Psoas muscle (tissue), 8 donors: ENCODE results near the gene FBXW2. TPM values are rescaled to one million over a fixed set of nuclear protein-coding genes. Genes with fewer than 3 reads are reported as not detected.

Experiments
- ATAC-seq, 4 donors: fragments of 200-7000 bp; cut with Tn5 transposase; one replicate each; pipeline ENCODE4 v1.9.1; 2020; ENCODE audit warnings: moderate library complexity in 3 of 4, mild to moderate bottlenecking in 2 of 4
- DNase-seq, 2 donors: peaks; one replicate each; pipeline ENCODE4 v3.0.0-alpha.2; 2020
- H3K27ac ChIP-seq: fragments of 200-600 bp; one replicate; pipeline ENCODE4 v1.8.0; 2022
- H3K27me3 ChIP-seq, 3 donors: fragments of 200-600 bp in 1 of 3; one replicate each; pipeline versions ENCODE4 v1.6.1 to v1.8.0; 2013 to 2022; ENCODE audit warnings: low read length in 2 of 3, mild to moderate bottlenecking in 2 of 3, moderate library complexity in 1 of 3; ENCODE audit not compliant: insufficient read depth in 3 of 3
- H3K36me3 ChIP-seq, 2 donors: fragments of 200-600 bp in 1 of 2; one replicate each; pipeline versions ENCODE4 v1.6.1 to v1.8.0; 2013 to 2022; ENCODE audit warnings: low read depth in 1 of 2, mild to moderate bottlenecking in 1 of 2, moderate library complexity in 1 of 2; ENCODE audit not compliant: insufficient read depth in 1 of 2
- H3K4me1 ChIP-seq: fragments of 200-600 bp; one replicate; pipeline ENCODE4 v1.8.0; 2022
- H3K4me3 ChIP-seq: fragments of 200-600 bp; one replicate; pipeline ENCODE4 v1.8.0; 2022; ENCODE audit warnings: mild to moderate bottlenecking
- H3K9me3 ChIP-seq: fragments of 200-600 bp; one replicate; pipeline ENCODE4 v1.8.0; 2022
- CTCF ChIP-seq: fragments of 200-600 bp; IDR thresholded peaks from one replicate; pipeline ENCODE4 v1.8.0; 2022; ENCODE audit warnings: antibody characterized with exemption
- WGBS, 3 donors: extraction: QIAGEN DNeasy Blood & Tissue Kit; methylation state at CpG; one replicate each; pipeline versions ENCODE4 v1.1.6 to v1.1.7; 2013; 5-methylcytosine and 5-hydroxymethylcytosine counted together
- intact Hi-C, 2 donors: fragments of 100-400 bp; cut with DNase I; formaldehyde crosslinking; loops; one replicate each; pipeline versions ENCODE4 v1.11.0 to v1.14.2; 2022
- long read RNA-seq, 2 donors: library from polyadenylated mRNA; unstranded; transcript quantifications; one replicate each; pipeline ENCODE4 v2.0.0, GENCODE V29; 2021
- polyA plus RNA-seq, 3 donors: library from polyadenylated mRNA; stranded (reverse); fragments of 200-250 nt; gene quantifications; one replicate each; pipeline ENCODE4 v1.2.3, GENCODE V29; 2013
- total RNA-seq, 4 donors: library from RNA; stranded (reverse); fragmentation: NEBNext Ultra II Directional in 2 of 4; extraction: Animal tissue kit (Norgen Biotek cat#: 25700) in 2 of 4; gene quantifications; one replicate each; pipeline versions ENCODE4 v1.2.1 to v1.2.4, GENCODE V29; 2021 to 2023
- donor health status: healthy with polysubstance abuse.
- donor health status: DM: no; HTN: no; CAD: no; lungs with moderate emphysema.
- donor health status: Bipolar disorder and iron deficiency.
- donor health status: healthy.
- donor health status: DM: yes; HTN: yes; CAD: no.
- donor health status: DM: no; HTN: no; CAD: no.
- donor health status: DM: no; HTN: no; CAD: no.
- donor health status: DM: yes; HTN: yes; CAD: no.

Gene FBXW2
- 10 to 100 TPM; 22.6 to 36.8 (median 26.4) TPM for total RNA-seq
- polyA plus RNA-seq, result 10 to 100 TPM in 2 of 3 donors, 1 to 10 TPM in 1; 8.0 to 26.5 (median 22.1) TPM
- long read RNA-seq, donor 1, full-length matches to known transcripts, result 2 of 14 reads
- long read RNA-seq, donor 1, partial matches to known transcripts, result 3 of 14 reads
- long read RNA-seq, donor 1, other reads (novel, unspliced or antisense), result 9 of 14 reads
- long read RNA-seq, donor 2, full-length matches to known transcripts, result 2 of 23 reads
- long read RNA-seq, donor 2, partial matches to known transcripts, result 4 of 23 reads
- long read RNA-seq, donor 2, other reads (novel, unspliced or antisense), result 17 of 23 reads

DNA sequence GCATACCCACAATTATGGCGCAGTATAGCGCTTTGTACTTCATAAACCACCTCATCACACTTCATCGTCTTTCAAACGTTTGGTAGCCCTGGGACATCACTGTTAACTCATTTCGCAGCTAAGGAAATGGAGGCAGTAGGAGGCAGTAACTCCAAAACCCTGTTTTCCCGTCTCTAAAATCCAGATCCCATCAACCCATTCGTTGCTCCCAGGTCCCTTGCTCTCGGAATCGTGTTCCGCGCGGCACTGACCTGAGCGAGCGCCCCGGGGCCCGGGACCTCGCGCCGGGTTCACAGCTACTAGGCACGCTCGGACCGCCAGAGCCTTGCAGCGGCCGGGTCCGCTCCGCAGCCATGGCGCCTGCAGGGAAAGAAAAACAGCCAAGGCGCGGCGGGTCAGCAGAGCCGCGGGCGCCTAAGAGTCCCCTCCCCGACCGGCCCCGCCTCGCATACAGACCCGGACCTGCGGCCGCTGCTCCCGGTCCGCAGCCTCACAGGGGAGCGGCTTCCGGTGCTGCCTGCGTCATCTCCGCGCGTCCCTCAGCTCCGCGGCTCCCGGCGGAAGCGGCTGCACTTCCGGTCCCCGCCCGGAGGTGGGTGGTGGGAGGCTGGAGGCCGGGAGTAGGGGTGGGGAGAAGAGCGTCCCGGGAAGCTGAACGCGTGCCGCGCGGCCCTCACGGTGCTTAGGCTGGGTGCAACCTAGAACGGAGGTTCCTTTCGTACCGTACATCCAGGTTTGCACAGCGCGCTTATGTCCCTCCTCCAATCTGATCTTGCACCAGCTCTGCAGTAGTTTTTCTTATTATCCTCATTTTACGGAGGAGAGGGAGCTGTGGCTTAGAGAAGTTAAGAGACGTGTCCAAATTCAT is at the start of gene FBXW2:
Gene FBXW2, minus strand, starts transcription at position 519 of the 868 bp plus-strand sequence. CDS start 5,158 bp downstream, outside the sequence.
- TF ChIP-seq CTCF, result no peak
- H3K36me3 ChIP-seq, result peaks cover 0 to 26% of the 10 kb centered on the region in 2 donors
- peaks cover 33% of the 10 kb centered on the region for H3K4me1 ChIP-seq
- ATAC-seq (peak; percentile 100), DNase-seq (peak; percentile 93 to 96)
- 0 to 1% (median 1%) methylated on average over 56 to 72 of the region's 72 CpGs for WGBS, 3 donors
- H3K4me3 ChIP-seq, result peak within 1 kb of the TSS; percentile 85
- intact Hi-C loops, result loop anchor here in 1 of 2 donors (5.0 kb wide), 1 partner anchor 49 kb away; the partner anchor contains the start of gene PSMD5
- no peaks in the 10 kb centered on the region for H3K27me3 ChIP-seq
- peak within 1 kb of the TSS; percentile 90 for H3K27ac ChIP-seq
- no peaks in the 10 kb centered on the region for H3K9me3 ChIP-seq

DNA sequence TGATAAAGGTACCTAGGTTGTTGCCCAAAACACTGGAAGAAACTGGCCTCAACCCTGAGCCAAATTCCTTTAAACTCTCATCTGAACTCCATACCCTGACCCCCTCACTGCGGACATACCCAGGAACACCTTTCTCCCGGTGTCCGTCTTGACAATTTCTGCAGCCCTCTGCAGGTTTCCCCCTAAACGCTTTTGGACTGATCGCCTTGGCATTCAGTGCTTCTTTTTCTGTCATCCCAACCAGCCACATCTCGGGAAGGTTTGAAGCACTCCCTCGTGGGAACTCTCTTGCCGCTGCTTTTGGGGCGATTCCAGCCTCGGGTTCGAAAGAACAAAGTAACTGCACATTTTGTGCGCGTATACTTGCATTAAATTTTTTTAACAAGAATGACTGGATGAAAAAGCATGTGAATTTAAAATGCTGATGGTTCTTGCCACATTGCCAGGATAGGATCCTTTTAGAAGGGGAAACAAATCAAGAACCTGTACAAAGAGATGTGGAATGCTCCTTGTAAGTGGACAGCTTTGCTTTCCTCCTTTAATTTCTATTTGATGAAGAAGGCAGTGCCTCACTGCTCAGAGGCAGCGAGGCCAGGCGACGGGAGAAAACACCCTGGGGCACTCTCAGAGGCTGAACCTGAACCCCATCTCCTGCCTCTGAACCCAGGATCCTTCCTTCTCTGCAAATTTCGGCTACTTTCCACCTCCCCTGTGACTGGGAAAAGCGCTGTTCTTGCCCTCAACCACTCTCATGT is 48.9 kb upstream of the FBXW2 start:
- Histone ChIP-seq H3K4me3 (peak overlapping the region; percentile 92), H3K36me3 (no peaks in the 10 kb centered on the region), H3K27me3 (no peaks in the 10 kb centered on the region), H3K27ac (peak overlapping the region; percentile 87), H3K9me3 (no peaks in the 10 kb centered on the region), H3K4me1 (peaks cover 8% of the 10 kb centered on the region)
- ATAC-seq (peak in 3 of 4 donors; percentile 0 to 24 (median 2)), DNase-seq (no peak)
- TF ChIP-seq CTCF, result no peak
- WGBS, 3 donors, result 32 to 45% (median 38%) methylated on average over 18 of the region's 18 CpGs
- intact Hi-C loops, result loop anchor here in 1 of 2 donors (5.0 kb wide), 1 partner anchor 50 kb away; the partner anchor contains the start of gene FBXW2

DNA sequence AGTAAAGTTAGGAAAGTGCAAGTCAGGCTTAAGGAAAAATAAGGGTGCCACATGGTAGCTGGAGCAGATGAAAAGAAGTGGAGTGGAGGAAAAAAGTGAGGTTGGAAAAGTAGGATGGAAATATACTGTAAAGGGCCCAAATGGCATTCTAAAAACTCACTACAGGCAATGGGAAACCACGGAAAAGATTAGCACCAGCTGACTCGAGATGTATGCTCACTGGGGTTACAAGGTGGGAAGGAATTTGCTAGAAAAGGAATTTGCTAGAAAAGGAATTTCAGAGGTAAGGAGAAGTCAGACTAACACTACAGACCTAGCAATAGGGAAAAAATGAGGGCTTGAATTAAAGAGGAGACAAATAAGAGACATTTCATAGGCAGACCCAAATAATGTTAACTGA is 45.9 kb upstream of the FBXW2 start:
- no peak for TF ChIP-seq CTCF
- no peaks in the 10 kb centered on the region for H3K9me3 ChIP-seq
- peaks cover 0 to 8% of the 10 kb centered on the region in 2 donors for H3K36me3 ChIP-seq
- no peak overlapping the region for H3K27ac ChIP-seq
- no peak for ATAC-seq
- WGBS, 3 donors, result 73 to 76% (median 73%) methylated on average over 2 of the region's 2 CpGs
- H3K4me1 ChIP-seq, result peaks cover 8% of the 10 kb centered on the region
- DNase-seq, result no peak
- H3K4me3 ChIP-seq, result no peak overlapping the region
- intact Hi-C loops, result no loop called here
- no peaks in the 10 kb centered on the region for H3K27me3 ChIP-seq

- ATAC-seq, result no peak
- intact Hi-C loops, result no loop called here
- no peak for DNase-seq
- H3K27me3 ChIP-seq, result no peaks in the 10 kb centered on the region
- peaks cover 0 to 12% of the 10 kb centered on the region in 2 donors for H3K36me3 ChIP-seq
- 89 to 93% (median 93%) methylated on average over 3 of the region's 3 CpGs for WGBS, 3 donors
- peaks cover 5% of the 10 kb centered on the region for H3K4me1 ChIP-seq
- no peak overlapping the region for H3K4me3 ChIP-seq
- H3K27ac ChIP-seq, result no peak overlapping the region
- H3K9me3 ChIP-seq, result no peaks in the 10 kb centered on the region
- TF ChIP-seq CTCF, result no peak
These were observed 44.7 kb upstream of the FBXW2 start for GRCh38 chr9:120837921-120838320.
